Stimulated activated naive CD4-positive, alpha-beta T cell treated with Interleukin-2 at 50 U/mL for 16 hours (primary cell): ENCODE results near the gene CLN6.
A peak's percentile ranks its signal among the peaks of the same experiment; 100 is the strongest.
"Not testable (repeated sequence)": the region's sequence is repeated elsewhere in the genome, so short reads cannot be mapped to it uniquely, and the experiment has no call there.

Experiments used
- DNase-seq: peaks from one replicate; lab custom pipeline; 2025; lab: John Stamatoyannopoulos, UW

CLN6 gene

GRCh38 chr15:68223171-68223570, 6.4 kb downstream of the CLN6 start:
- DNase-seq: no peak

- not testable (repeated sequence) for DNase-seq
These were observed 7.1 kb downstream of the CLN6 start for GRCh38 chr15:68222432-68222743.

- DNase-seq: not testable (repeated sequence)
These were observed 7.7 kb downstream of the CLN6 start for GRCh38 chr15:68221530-68222431.

GRCh38 chr15:68220967-68221366, 8.6 kb downstream of the CLN6 start:
- DNase-seq: no peak

GRCh38 chr15:68220489-68220888, 9.0 kb downstream of the CLN6 start:
- DNase-seq: no peak

- DNase-seq: no peak
These were observed 10.4 kb downstream of the CLN6 start for GRCh38 chr15:68218847-68219798.

- no peak for DNase-seq
These were observed 11.2 kb downstream of the CLN6 start for GRCh38 chr15:68218331-68218730.

- no peak for DNase-seq
These were observed 12.2 kb downstream of the CLN6 start for GRCh38 chr15:68217341-68217740.

- DNase-seq: no peak
These were observed 14.7 kb downstream of the CLN6 start for GRCh38 chr15:68214838-68215254.

GRCh38 chr15:68213991-68214837, 15.3 kb downstream of the CLN6 start:
- DNase-seq: no peak

GRCh38 chr15:68213491-68213845, 16.1 kb downstream of the CLN6 start:
- not testable (repeated sequence) for DNase-seq

GRCh38 chr15:68211656-68212320, 17.7 kb downstream of the CLN6 start:
- no peak for DNase-seq

GRCh38 chr15:68210821-68211655, 18.5 kb downstream of the CLN6 start:
- DNase-seq: peak; percentile 37

GRCh38 chr15:68210409-68210756, 19.1 kb downstream of the CLN6 start:
- DNase-seq: no peak

GRCh38 chr15:68209735-68210408, 19.7 kb downstream of the CLN6 start:
- DNase-seq: peak; percentile 16

- DNase-seq: no peak
These were observed 20.3 kb downstream of the CLN6 start for GRCh38 chr15:68209272-68209671.

- DNase-seq: no peak
These were observed 20.8 kb downstream of the CLN6 start for GRCh38 chr15:68208636-68209240.

GRCh38 chr15:68208136-68208535, 21.4 kb downstream of the CLN6 start:
- DNase-seq: no peak

GRCh38 chr15:68207176-68207935, 22.2 kb downstream of the CLN6 start:
- DNase-seq: no peak
